Measurements from ENCODE around the gene ALDH8A1. TPM values are rescaled to one million over a fixed set of nuclear protein-coding genes. Genes with fewer than 3 reads are reported as not detected.

The ALDH8A1 gene
- total and polyA plus RNA-seq, 2 of the 13 experiments (the other 11 are each of a cell fraction or from before 2014, with no cell fraction given), result 1.1 to 3.4 TPM

- Histone ChIP-seq H3K79me2 (ENCODE audit: insufficient read depth, low read length) (no peaks in the 10 kb centered on the region), H3K9me3 (ENCODE audit: low read length) (no peaks in the 10 kb centered on the region), H3K4me1 (ENCODE audit: insufficient read depth, low read length) (no peaks in the 10 kb centered on the region), H3K36me3 (replicated peaks in 1 of 2; ENCODE audit: control insufficient read depth in 1 of 2, insufficient read depth in 2 of 2, low read length in 2 of 2) (no peaks in the 10 kb centered on the region), H2AFZ (ENCODE audit: low read length) (no peak overlapping the region), H4K20me1 (ENCODE audit: insufficient read depth, low read length) (no peaks in the 10 kb centered on the region), H3K9ac (ENCODE audit: insufficient read depth, low read depth, low read length) (no peak overlapping the region), H3K4me3 (replicated peaks in 1 of 3; ENCODE audit: insufficient read depth in 1 of 3, low read depth in 2 of 3, low read length in 3 of 3) (no peak overlapping the region), H3K4me2 (ENCODE audit: low read depth, low read length) (no peak overlapping the region), H3K27ac (ENCODE audit: extremely low read length, insufficient read depth, low read length) (no peak overlapping the region), H3K27me3 (ENCODE audit: control insufficient read depth in 1 of 2, insufficient read depth in 2 of 2, low read length in 2 of 2) (no peaks in the 10 kb centered on the region)
- ChIA-PET CTCF (ENCODE audit: low intra/inter-chr PET ratio, low total read pairs) (no interaction called here), POLR2A (no interaction called here)
- 27% methylated on average over 3 of the region's 3 CpGs for WGBS (ENCODE audit: low lambda C conversion rate)
- BruUV-seq (replicated peaks), result no TSS peak
- in situ Hi-C loops (cut with HindIII; ENCODE audit: extremely low pct_ligation_motif_present, low pct_unique_long_range_greater_than_20kb) (no loop called here), intact Hi-C loops (cut with micrococcal nuclease; ENCODE audit: unreplicated experiment) (loop anchor here (5.0 kb wide), 2 partner anchors 623 to 712 kb away; no protein-coding TSS in a partner anchor)
- no peak for DNase-seq (ENCODE audit: low spot score)
- no peak for ATAC-seq
- FAIRE-seq, result no peak
- TF ChIP-seq RFX1 (IDR thresholded peaks at IDR 0.05) (no peak), ZNF232 (CRISPR knock-in tag; IDR thresholded peaks at IDR 0.05; ENCODE audit: borderline replicate concordance) (no peak), CC2D1A (CRISPR knock-in tag; IDR thresholded peaks at IDR 0.05) (no peak), BRD4 (CRISPR knock-in tag; IDR thresholded peaks at IDR 0.05) (no peak)
Observed at GRCh38 chr6:134884752-134885151, 65.1 kb downstream of the ALDH8A1 start.

GRCh38 chr6:134883314-134883713, 66.6 kb downstream of the ALDH8A1 start:
- no peak overlapping the region for H2AFZ ChIP-seq (ENCODE audit: low read length)
- H4K20me1 ChIP-seq (ENCODE audit: insufficient read depth, low read length), result no peaks in the 10 kb centered on the region
- no peak overlapping the region for H3K27ac ChIP-seq (ENCODE audit: extremely low read length, insufficient read depth, low read length)
- H3K27me3 ChIP-seq (ENCODE audit: control insufficient read depth in 1 of 2, insufficient read depth in 2 of 2, low read length in 2 of 2), result no peaks in the 10 kb centered on the region
- intact Hi-C loops (cut with micrococcal nuclease; ENCODE audit: unreplicated experiment) (loop anchor here (2.0 to 5.0 kb wide), 4 partner anchors 61 to 711 kb away; no protein-coding TSS in a partner anchor), in situ Hi-C loops (cut with HindIII; ENCODE audit: extremely low pct_ligation_motif_present, low pct_unique_long_range_greater_than_20kb) (no loop called here)
- no peak overlapping the region for H3K4me3 ChIP-seq (replicated peaks in 1 of 3; ENCODE audit: insufficient read depth in 1 of 3, low read depth in 2 of 3, low read length in 3 of 3)
- H3K4me2 ChIP-seq (ENCODE audit: low read depth, low read length), result no peak overlapping the region
- no peaks in the 10 kb centered on the region for H3K4me1 ChIP-seq (ENCODE audit: insufficient read depth, low read length)
- H3K9ac ChIP-seq (ENCODE audit: insufficient read depth, low read depth, low read length), result no peak overlapping the region
- CTCF ChIA-PET (ENCODE audit: low intra/inter-chr PET ratio, low total read pairs), result interaction anchor here (1.6 to 2.4 kb wide), 3 partner anchors 726 to 772 kb away, joined by 9 to 17 read pairs (median 15); no protein-coding TSS in a partner anchor
- POLR2A ChIA-PET, result no interaction called here
- no peaks in the 10 kb centered on the region for H3K9me3 ChIP-seq (ENCODE audit: low read length)
- ATAC-seq (no peak), FAIRE-seq (no peak), DNase-seq (ENCODE audit: low spot score) (no peak)
- no peaks in the 10 kb centered on the region for H3K79me2 ChIP-seq (ENCODE audit: insufficient read depth, low read length)
- WGBS (ENCODE audit: low lambda C conversion rate), result 0% methylated on average over 1 of the region's 1 CpG
- no peaks in the 10 kb centered on the region for H3K36me3 ChIP-seq (replicated peaks in 1 of 2; ENCODE audit: control insufficient read depth in 1 of 2, insufficient read depth in 2 of 2, low read length in 2 of 2)
- BruUV-seq (replicated peaks), result no TSS peak
- TF ChIP-seq ATAD3A (CRISPR knock-in tag; IDR thresholded peaks at IDR 0.05), result no peak
- TF ChIP-seq PPARG (CRISPR knock-in tag; conservative IDR thresholded peaks at IDR 0.05), result no peak
- no peak for TF ChIP-seq HMG20B (CRISPR knock-in tag; conservative IDR thresholded peaks at IDR 0.05)
- no peak for TF ChIP-seq ZHX2 (IDR thresholded peaks at IDR 0.05; ENCODE audit: low read depth)
- no peak for TF ChIP-seq ZHX2 (CRISPR knock-in tag; IDR thresholded peaks at IDR 0.05; ENCODE audit: borderline replicate concordance)
- no peak for TF ChIP-seq ZUFSP (CRISPR knock-in tag; IDR thresholded peaks at IDR 0.05; ENCODE audit: borderline replicate concordance)
- TF ChIP-seq PCBP1 (IDR thresholded peaks at IDR 0.05; ENCODE audit: borderline replicate concordance, low read depth, low read length), result no peak
- TF ChIP-seq JDP2 (CRISPR knock-in tag; IDR thresholded peaks at IDR 0.05; ENCODE audit: borderline replicate concordance), result no peak

Data from HepG2 (cell line).